Erythroblast (primary cell): ENCODE measurements around the gene UXT.

Source experiments
- DNase-seq, 2 experiments: peaks; one replicate each; lab custom pipeline; 2025; lab: John Stamatoyannopoulos, UW
- GATA1 ChIP-seq: IDR thresholded peaks from 2 replicates; pipeline ENCODE4 v1.6.1; 2011; ENCODE audit warnings: low read depth, mild to moderate bottlenecking, control low read depth, low read length, moderate library complexity
- POLR2A ChIP-seq: IDR thresholded peaks from 2 replicates; pipeline ENCODE4 v1.6.1; 2011; ENCODE audit warnings: mild to moderate bottlenecking, low read length

UXT gene

DNA sequence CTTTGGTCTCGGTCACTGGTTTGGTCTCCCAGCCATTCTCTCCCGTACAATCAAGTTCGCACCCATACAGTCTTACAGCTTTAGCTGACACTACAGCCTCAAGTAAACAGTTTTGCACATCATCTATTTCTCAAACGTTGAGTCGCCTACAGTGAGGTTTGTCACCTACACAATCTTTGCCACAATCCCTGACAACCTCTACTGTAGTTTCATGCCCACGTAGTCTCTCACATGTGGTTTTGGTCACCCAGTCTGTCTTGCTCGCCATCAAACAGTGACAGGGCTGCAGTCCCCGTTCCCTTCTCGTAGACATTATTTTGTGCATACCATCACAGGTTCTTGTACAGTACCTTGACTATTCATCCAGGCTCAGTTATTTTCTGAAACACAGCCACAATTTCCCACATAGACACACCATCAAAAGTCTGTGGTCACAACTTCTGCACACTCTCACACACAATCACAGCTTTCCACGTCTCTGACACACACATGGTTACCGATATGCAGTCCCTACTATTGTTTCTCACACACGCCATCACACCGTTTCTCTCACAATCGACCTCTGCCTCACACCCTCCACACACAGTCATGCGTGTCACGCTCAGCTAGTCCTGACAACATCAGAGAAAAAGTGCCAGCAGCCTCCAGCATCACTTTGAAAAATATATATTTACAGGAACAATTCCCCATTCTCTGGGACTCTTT, 24.0 kb downstream of the UXT start:
- DNase-seq: no peak
- no peak for TF ChIP-seq POLR2A
- TF ChIP-seq GATA1: no peak

- TF ChIP-seq POLR2A: no peak
- TF ChIP-seq GATA1: no peak
- no peak for DNase-seq
Measured at GRCh38 chrX:47633689-47634590, 25.0 kb downstream of the UXT start.

- no peak for TF ChIP-seq GATA1
- TF ChIP-seq POLR2A: no peak
- DNase-seq: no peak
Measured at GRCh38 chrX:47632666-47633065, 26.3 kb downstream of the UXT start.

GRCh38 chrX:47631676-47632075, 27.3 kb downstream of the UXT start:
- no peak for DNase-seq
- TF ChIP-seq GATA1 (no peak), POLR2A (no peak)

DNA sequence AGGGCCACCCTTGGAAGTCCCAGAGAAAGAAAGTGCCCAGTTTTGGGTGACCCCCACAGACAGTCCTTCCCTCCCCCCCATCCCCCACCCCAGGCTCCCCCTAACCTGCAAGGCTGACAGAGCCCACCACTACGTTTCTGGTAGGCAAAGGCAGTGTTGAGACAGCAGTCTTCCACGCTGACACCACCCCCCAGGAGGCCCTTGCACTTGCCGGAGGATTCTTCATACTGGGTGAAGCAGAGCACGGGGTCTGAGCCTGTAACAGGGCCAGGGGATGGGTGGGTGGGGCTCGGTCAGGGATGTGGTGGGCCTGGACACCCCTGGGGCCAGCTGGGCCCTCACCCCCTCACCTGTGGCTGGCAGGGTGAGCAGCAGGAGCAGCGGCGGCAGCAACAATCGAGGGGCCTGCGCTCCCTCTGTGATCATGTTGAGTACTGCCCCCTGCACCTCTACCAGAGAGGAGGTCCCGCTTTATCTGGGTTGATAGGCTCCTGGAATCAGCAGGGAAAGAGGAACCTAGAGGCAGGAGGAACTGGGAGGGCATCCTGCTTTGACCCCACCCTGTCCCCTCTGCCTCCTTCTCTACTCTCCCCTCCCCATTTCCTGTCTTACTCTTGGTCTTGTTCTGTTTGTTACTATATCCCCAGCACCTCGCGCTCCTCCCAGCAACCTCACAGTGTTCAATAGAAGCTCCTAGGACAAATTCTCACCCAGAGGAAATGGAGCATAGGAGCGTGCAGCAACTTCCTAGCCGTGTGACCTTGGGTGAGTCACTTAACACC, 29.4 kb downstream of the UXT start, which contains the start of gene CFP:
Gene CFP (minus strand): TSS at position 512 of the 782 bp plus-strand sequence. CDS start 86 bp downstream, at position 426.
- DNase-seq: no peak
- TF ChIP-seq POLR2A (no peak), GATA1 (no peak)

DNA sequence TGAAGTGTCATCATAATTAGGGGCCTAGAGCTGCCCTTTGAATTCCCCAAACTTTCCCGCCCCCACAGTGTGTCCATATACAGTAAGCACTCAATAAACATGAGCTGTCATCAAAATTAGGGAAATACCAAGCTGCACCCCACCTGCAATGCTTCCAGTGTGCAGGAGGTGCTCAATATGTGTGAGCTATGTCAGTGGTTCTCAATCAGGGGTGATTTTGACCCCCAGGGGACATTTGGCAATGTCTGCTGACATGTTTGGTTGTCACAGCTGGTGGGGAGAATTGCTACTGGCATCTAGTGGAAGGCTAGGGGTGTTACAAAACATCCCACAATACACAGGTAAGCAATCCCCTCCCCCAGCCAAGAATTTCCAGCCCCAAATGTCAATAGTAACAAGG, 30.0 kb downstream of the UXT start:
- no peak for DNase-seq

DNA sequence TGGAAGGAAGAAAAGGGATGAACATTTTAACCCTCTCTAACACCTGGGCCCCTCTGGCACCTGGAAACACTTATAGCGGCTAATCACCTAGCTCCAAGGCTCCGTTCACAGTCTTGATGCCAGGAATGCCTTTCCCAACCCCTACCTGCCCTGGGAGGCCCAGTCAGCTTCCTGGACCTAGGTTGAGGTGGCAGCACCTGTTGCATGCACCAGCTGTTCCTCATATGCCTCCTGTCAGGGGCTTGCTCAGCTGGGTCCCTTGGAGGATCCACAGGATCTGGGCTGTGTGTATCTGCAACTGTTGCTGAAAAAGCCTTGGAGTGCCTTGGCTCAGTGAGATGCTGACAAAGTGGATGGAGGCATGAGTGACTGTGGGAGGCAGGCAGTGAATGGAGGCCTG, 33.6 kb downstream of the UXT start:
- no peak for DNase-seq
- TF ChIP-seq GATA1 (no peak), POLR2A (no peak)

More for the DNA sequence above, 30.0 kb downstream of the UXT start:
- no peak for TF ChIP-seq POLR2A
- TF ChIP-seq GATA1: no peak

- TF ChIP-seq POLR2A: no peak
- no peak for TF ChIP-seq GATA1
- peak; percentile 10 to 19 for DNase-seq
Measured at GRCh38 chrX:47623540-47624027, 35.4 kb downstream of the UXT start.

GRCh38 chrX:47621851-47622250, 37.1 kb downstream of the UXT start:
- no peak for DNase-seq
- TF ChIP-seq POLR2A: no peak
- no peak for TF ChIP-seq GATA1

GRCh38 chrX:47620303-47620685, 38.7 kb downstream of the UXT start:
- no peak for DNase-seq
- TF ChIP-seq GATA1: no peak
- TF ChIP-seq POLR2A: no peak

DNA sequence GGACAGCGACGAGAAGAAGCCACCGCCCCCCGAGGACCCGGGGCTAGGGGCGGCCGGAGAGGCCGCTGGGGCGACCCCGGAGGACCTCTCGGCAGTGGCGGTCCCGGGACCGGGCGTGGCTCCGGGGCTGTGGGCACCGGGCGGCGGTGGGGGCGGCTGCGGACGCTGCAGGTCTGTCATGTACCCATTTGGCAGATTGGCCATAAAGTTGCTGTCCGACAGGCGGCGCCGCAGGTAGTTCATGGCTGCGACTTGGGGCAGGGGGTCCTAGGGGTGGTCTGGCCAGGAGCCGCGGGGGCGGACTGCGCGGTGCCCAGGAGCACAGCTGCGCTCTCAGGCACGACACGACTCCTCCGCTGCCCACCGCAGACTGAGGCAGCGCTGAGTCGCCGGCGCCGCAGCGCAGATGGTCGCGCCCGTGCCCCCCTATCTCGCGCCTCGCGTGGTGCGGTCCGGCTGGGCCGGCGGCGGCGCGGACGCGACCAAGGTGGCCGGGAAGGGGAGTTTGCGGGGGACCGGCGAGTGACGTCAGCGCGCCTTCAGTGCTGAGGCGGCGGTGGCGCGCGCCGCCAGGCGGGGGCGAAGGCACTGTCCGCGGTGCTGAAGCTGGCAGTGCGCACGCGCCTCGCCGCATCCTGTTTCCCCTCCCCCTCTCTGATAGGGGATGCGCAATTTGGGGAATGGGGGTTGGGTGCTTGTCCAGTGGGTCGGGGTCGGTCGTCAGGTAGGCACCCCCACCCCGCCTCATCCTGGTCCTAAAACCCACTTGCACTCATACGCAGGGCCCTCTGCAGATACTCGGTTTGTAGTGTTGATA, 39.3 kb downstream of the UXT start, which contains the start of gene SYN1:
Gene SYN1 (minus strand): TSS at position 372 of the 817 bp plus-strand sequence. CDS start 129 bp downstream, at position 243.
- peak; percentile 89 to 91 for DNase-seq
- TF ChIP-seq POLR2A: no peak
- TF ChIP-seq GATA1: no peak

DNA sequence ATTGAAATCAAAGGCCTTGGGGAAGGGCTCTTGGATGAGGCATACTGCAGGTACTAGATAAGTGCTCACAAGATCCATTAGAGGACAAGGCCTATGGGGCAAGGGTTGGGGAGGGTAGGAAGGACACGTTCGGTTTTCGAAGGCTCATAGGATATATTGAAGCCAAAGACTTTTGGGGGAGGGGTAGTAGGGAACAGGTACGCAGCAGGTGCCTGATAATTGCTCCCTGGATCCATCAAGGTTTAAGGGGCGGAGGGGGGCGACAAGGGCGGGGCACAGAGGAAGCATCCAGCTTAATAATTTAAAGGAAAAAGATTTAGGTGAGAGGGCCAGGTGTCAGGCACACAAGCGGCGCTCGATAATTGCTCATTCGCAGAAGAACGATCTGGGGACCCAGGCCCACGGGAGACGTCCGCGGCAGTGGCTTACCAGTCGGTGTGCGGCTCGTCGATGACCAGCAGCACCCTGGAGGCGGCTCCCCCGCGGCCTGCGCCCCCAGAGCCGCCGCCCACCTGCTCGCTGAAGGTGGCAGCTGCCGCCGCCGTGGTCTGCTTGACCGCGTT, 40.0 kb downstream of the UXT start:
- no peak for DNase-seq
- no peak for TF ChIP-seq GATA1
- TF ChIP-seq POLR2A: no peak

DNA sequence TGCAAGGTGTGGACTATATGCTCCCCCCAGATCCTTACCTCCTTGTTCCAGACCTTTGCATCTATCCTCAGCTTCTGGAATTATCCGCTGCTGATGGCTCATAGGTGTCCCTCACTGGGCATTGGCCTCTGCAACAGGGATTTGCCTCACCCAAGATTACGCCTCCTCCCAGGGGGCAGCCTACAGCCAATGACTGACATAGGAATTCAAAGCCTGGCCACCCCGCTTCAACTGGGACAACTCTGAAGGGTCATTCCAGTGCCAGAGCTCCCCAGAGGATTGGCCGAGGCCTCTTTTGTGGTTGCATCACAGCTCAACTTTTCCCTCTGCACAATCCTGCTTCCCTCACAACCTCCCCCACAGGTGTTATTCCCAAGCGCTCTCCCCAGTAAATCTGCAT, 44.4 kb downstream of the UXT start:
- DNase-seq: no peak
- TF ChIP-seq POLR2A (no peak), GATA1 (no peak)
